ENCODE measurements around the gene GNLY. TPM values are rescaled to one million over a fixed set of nuclear protein-coding genes. Genes with fewer than 3 reads are reported as not detected.
A peak's percentile ranks its signal among the peaks of the same experiment; 100 is the strongest.
"Not testable (repeated sequence)": the region's sequence is repeated elsewhere in the genome, so short reads cannot be mapped to it uniquely, and the experiment has no call there.

GNLY gene
- total RNA-seq, 2 donors from 2014 or later, result 9.9 to 14.8 TPM

DNA sequence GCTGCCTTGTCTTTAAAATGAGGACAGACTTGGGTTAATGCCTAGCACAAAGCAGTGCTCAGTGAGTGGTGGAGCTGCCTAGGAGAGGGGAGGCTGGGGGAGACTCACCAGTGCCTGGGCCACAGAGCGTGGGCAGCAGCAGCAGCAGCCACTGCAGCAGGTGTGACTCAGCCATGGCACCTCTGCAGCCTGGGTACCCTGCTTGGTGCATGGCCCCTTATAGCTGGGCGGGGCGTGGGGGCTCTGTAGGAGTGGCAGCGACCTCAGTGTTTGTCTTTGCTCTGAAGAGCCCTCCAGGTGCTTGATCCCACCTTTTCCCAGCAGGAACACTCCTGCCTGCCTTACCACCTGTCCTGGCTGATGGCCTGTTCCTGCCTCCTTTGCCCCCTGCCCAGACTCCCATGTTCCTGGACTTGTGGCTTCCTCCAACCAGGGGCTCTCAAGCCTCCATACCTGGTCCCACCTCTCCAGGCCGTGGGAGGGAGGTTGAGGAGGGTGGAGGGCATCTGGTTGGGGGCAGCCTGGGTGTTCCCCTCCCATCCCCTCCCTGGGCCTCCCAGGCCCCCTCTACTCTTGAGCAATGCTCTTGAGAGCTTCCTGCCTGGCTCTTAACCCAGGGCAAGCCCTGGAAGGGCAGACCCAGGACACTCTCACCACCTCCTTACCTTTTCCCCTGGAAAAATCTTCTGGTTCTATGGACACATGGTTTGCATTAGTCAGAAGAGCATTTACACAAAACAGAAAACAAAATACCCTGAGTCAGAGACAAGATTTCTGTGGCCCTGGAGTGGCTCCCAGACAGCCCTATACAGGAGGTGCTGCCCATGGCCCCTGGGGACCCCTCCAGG, 25.9 kb upstream of the GNLY start, which contains the start of gene SFTPB:
SFTPB (minus strand) TSS at position 191 of the 848 bp plus-strand sequence; CDS start at position 175, 16 bp downstream.
- Mint-ChIP-seq H3K27me3 (no peaks in the 10 kb centered on the region), H3K27ac (no peak within 1 kb of the TSS), H3K4me1 (peaks cover 14% of the 10 kb centered on the region), H3K36me3 (ENCODE audit: low read depth) (peaks cover 3% of the 10 kb centered on the region), H3K4me3 (no peak within 1 kb of the TSS)
- no peaks in the 10 kb centered on the region for H3K9me3 ChIP-seq (ENCODE audit: control insufficient read depth, low read length, poor library complexity, severe bottlenecking)
- DNase-seq (no peak), ATAC-seq (no peak)

DNA sequence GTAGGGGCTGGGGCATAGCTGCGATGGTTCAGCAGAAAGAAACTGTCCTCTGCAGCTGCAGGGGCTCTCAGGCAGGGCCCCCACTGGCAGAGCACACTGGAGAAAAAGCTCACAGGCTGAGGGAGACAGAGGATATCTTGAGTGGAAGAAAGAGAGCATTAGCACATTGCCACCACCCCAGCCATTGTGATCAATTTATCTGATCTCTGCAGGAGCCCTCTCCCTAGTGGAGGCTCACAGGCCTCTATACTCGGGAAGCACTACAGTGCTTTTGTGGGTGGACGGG, 25.4 kb upstream of the GNLY start:
- H3K36me3 Mint-ChIP-seq (ENCODE audit: low read depth), result peaks cover 3% of the 10 kb centered on the region
- ATAC-seq (no peak), DNase-seq (no peak)
- no peaks in the 10 kb centered on the region for H3K27me3 Mint-ChIP-seq
- H3K9me3 ChIP-seq (ENCODE audit: control insufficient read depth, low read length, poor library complexity, severe bottlenecking), result no peaks in the 10 kb centered on the region
- H3K27ac Mint-ChIP-seq, result no peak overlapping the region
- no peak overlapping the region for H3K4me3 Mint-ChIP-seq
- H3K4me1 Mint-ChIP-seq, result peaks cover 15% of the 10 kb centered on the region

DNA sequence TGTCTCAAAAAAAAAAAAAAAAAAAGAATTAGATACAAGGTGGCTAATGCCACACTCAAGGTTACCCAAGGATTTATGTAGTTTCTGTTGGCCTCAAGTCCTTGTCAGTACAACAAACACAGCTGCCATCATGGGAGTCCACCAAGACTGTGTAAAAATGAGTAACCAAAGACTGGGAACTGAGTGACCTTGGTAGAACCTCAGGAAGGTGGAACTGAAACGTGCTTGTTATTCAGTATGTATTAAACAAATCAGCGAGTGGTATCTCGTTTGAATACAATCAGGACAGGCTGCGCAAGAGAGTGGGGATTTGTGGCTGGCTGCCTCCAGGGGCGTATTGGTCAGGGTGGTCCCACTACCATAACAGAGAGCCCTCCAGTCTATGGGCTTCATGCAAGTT, 24.6 kb upstream of the GNLY start:
- Mint-ChIP-seq H3K4me3 (no peak overlapping the region), H3K4me1 (peaks cover 15% of the 10 kb centered on the region)
- no peak for ATAC-seq

DNA sequence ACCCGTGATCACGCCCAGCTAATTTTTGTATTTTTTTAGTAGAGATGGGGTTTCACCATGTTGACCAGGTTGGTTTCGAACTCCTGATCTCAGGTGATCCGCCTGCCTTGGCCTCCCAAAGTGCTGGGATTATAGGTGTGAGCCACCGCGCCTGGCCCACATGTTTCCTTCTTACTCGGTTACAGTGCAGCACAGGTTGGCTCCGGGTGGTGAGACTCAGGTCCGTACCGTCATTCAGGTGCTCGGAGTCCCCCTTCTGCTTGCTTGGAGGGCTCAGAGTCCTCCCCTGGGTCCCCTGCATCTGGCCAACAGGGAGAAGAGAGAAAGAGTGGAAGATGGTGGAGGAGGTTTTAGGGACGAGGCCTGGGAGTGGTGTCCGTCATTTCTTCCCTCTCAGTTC, 23.7 kb upstream of the GNLY start:
- H3K27me3 Mint-ChIP-seq; H3K27ac Mint-ChIP-seq; H3K9me3 ChIP-seq (ENCODE audit: control insufficient read depth, low read length, poor library complexity, severe bottlenecking); H3K36me3 Mint-ChIP-seq (ENCODE audit: low read depth); DNase-seq; ATAC-seq; H3K4me3 Mint-ChIP-seq: not testable (repeated sequence)
- H3K4me1 Mint-ChIP-seq, result peaks cover 18% of the 10 kb centered on the region

More for the DNA sequence above, 24.6 kb upstream of the GNLY start:
- Mint-ChIP-seq H3K27ac (no peak overlapping the region), H3K27me3 (no peaks in the 10 kb centered on the region), H3K36me3 (ENCODE audit: low read depth) (peaks cover 3% of the 10 kb centered on the region)
- DNase-seq, result no peak
- H3K9me3 ChIP-seq (ENCODE audit: control insufficient read depth, low read length, poor library complexity, severe bottlenecking), result no peaks in the 10 kb centered on the region

DNA sequence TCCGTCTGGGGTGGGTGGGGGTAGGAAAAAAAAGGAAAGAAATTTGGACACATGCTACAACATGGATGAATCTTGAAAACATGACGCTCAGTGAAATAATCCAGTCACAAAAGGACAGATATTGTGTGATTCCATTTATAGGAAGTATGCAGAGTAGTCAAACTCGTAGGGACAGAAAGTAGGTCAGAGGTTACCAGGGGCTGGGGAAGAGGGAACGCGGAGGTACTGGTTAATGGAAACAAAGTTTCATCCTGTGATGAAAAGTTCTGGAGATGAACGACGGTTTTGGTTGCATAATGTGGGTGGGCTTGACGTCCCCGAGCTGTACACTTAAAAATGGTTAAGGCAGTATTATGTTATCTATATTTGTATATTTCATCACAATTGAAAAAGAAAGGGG, 21.7 kb upstream of the GNLY start:
- Mint-ChIP-seq H3K27ac (no peak overlapping the region), H3K36me3 (ENCODE audit: low read depth) (no peaks in the 10 kb centered on the region), H3K4me3 (no peak overlapping the region), H3K27me3 (no peaks in the 10 kb centered on the region), H3K4me1 (peaks cover 11% of the 10 kb centered on the region)
- ATAC-seq (no peak), DNase-seq (no peak)
- H3K9me3 ChIP-seq (ENCODE audit: control insufficient read depth, low read length, poor library complexity, severe bottlenecking), result no peaks in the 10 kb centered on the region

DNA sequence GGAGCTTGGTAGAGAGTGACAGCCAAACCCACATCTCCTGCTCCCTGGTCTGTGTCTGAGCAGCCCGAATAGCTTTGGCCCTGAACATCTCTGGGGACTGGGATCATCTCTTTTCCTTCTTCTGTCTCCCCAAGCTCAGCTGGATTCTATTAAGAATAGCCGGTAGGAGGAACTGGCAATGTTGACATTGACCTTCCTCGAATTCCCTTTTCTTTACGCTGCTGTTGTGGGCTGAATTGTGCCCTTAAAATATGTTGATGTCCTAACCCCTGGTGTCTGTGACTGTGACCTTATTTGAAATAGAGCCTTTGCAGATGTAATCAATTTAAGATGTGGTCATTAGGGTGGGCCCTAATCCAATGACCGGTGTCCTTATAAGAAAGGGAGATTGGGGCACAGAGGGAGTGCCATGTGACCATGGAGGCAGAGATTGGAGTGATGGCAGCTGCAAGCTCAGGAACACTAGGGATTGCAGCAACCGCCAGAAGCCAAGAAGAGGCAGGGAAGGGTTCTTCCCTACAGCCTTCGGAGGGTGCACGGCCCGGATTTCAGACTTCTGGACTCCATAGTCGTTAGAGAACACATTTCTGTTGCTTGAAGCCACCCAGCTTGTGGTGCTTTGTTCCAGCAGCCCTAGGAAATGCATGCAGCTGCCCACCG, 20.3 kb upstream of the GNLY start:
- Mint-ChIP-seq H3K4me1 (peaks cover 14% of the 10 kb centered on the region), H3K27me3 (no peaks in the 10 kb centered on the region), H3K36me3 (ENCODE audit: low read depth) (peaks cover 3% of the 10 kb centered on the region), H3K27ac (no peak overlapping the region), H3K4me3 (no peak overlapping the region)
- no peak for ATAC-seq
- no peaks in the 10 kb centered on the region for H3K9me3 ChIP-seq (ENCODE audit: control insufficient read depth, low read length, poor library complexity, severe bottlenecking)
- no peak for DNase-seq

DNA sequence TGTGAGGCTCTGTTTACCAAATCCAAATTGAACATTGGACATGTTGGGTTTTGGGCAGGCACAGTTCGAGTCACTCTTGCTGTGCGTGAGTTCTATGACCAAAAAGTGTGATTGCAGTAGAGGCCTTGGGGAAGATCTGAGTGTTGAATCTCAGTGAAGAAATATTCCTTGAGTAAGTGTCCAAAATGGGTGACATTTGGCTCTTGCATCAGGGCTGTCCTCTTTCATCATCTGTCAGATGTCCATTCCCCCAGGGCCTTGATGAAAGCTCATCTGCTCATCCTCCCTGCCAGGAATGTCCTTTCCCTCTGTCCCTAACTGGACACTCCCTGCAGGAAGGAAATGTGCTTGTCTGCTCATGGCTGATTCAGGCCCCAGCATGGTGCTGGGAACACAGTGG, 19.7 kb upstream of the GNLY start:
- no peaks in the 10 kb centered on the region for H3K9me3 ChIP-seq (ENCODE audit: control insufficient read depth, low read length, poor library complexity, severe bottlenecking)
- H3K4me3 Mint-ChIP-seq, result no peak overlapping the region
- DNase-seq (no peak), ATAC-seq (no peak)
- no peaks in the 10 kb centered on the region for H3K27me3 Mint-ChIP-seq
- H3K4me1 Mint-ChIP-seq, result peaks cover 17% of the 10 kb centered on the region
- H3K36me3 Mint-ChIP-seq (ENCODE audit: low read depth), result peaks cover 3% of the 10 kb centered on the region
- H3K27ac Mint-ChIP-seq, result no peak overlapping the region

DNA sequence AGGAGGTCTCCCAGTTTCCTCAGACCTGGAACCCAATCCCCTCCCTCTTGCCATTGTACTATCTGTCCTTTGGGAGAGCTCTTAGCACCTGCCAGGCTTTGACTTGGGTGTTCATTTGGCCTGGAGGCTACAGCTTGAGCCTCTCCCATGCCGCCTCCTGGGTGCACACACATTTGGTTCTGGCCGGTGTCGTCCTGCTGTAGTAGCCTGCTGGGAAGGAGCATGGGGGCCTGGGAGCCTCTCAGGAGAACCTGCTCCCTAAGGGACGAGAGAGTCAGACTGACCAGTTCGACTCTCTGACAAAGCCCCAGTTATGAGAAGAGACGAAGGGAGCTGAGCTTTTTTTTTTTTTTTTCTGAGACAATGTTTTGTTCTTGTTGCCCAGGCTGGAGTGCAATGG, 18.7 kb upstream of the GNLY start:
- peaks cover 3% of the 10 kb centered on the region for H3K27me3 Mint-ChIP-seq
- ATAC-seq (no peak), DNase-seq (no peak)
- no peak overlapping the region for H3K27ac Mint-ChIP-seq
- peaks cover 3% of the 10 kb centered on the region for H3K36me3 Mint-ChIP-seq (ENCODE audit: low read depth)
- H3K4me3 Mint-ChIP-seq, result no peak overlapping the region
- peaks cover 19% of the 10 kb centered on the region for H3K4me1 Mint-ChIP-seq
- no peaks in the 10 kb centered on the region for H3K9me3 ChIP-seq (ENCODE audit: control insufficient read depth, low read length, poor library complexity, severe bottlenecking)

DNA sequence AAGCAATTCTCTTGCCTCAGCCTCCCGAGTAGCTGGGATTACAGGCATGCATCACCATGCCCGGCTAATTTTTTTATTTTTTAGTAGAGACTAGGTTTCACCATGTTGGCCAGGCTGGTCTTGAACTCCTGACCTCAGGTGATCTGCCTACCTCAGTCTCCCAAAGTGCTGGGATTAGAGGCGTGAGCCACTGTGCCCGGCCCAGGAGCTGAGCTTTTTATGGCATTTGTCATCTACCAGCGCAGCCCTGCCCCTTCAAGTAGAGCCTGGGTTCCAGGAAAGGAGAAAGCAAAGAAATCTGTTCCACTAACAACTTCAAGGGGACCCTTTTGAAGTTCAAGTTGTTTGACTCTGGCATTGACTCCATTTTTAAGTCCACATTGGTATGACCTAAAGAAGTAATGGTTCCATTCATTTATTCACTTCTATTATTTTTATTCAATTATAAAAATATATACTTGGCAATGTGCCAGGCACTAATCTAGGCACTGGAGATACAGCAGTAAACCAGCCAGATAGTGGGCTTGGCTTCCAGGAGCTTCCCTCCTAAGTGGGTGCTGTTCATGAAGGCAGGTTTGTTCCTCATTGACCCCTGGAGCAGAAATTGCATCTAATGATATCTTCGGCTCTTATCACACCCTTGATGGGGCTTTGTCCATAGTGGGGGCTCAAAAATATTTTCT, 18.2 kb upstream of the GNLY start:
- no peak for ATAC-seq
- DNase-seq, result no peak
- no peaks in the 10 kb centered on the region for H3K9me3 ChIP-seq (ENCODE audit: control insufficient read depth, low read length, poor library complexity, severe bottlenecking)

DNA sequence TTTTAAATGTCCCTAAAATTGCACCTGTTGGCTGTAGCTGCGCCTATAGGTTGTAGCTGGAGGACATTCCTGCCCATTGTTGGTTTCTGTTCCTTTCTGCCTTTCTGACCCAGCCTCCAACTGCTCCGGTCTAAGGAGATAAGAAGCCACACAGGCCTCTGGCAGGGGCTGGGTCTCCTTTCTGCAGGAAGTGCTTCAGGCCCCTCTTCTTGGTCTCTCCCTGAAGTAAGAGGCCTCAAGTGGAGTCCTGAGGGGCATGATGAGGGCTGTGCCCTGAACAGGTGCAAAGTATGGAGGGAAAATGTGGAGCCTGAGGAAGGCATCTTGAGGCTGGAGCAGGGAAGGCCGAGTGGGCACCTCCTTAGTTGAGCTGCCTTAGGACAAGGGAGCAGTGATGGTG, 15.8 kb upstream of the GNLY start:
- no peaks in the 10 kb centered on the region for H3K9me3 ChIP-seq (ENCODE audit: control insufficient read depth, low read length, poor library complexity, severe bottlenecking)
- ATAC-seq (no peak), DNase-seq (no peak)
- Mint-ChIP-seq H3K27me3 (peaks cover 15% of the 10 kb centered on the region), H3K4me3 (no peak overlapping the region), H3K27ac (no peak overlapping the region), H3K36me3 (ENCODE audit: low read depth) (peaks cover 3% of the 10 kb centered on the region), H3K4me1 (peaks cover 13% of the 10 kb centered on the region)

More for the DNA sequence above, 18.2 kb upstream of the GNLY start:
- H3K36me3 Mint-ChIP-seq (ENCODE audit: low read depth), result peaks cover 3% of the 10 kb centered on the region
- no peak overlapping the region for H3K4me3 Mint-ChIP-seq
- H3K27me3 Mint-ChIP-seq, result peaks cover 9% of the 10 kb centered on the region
- peaks cover 20% of the 10 kb centered on the region for H3K4me1 Mint-ChIP-seq
- no peak overlapping the region for H3K27ac Mint-ChIP-seq

DNA sequence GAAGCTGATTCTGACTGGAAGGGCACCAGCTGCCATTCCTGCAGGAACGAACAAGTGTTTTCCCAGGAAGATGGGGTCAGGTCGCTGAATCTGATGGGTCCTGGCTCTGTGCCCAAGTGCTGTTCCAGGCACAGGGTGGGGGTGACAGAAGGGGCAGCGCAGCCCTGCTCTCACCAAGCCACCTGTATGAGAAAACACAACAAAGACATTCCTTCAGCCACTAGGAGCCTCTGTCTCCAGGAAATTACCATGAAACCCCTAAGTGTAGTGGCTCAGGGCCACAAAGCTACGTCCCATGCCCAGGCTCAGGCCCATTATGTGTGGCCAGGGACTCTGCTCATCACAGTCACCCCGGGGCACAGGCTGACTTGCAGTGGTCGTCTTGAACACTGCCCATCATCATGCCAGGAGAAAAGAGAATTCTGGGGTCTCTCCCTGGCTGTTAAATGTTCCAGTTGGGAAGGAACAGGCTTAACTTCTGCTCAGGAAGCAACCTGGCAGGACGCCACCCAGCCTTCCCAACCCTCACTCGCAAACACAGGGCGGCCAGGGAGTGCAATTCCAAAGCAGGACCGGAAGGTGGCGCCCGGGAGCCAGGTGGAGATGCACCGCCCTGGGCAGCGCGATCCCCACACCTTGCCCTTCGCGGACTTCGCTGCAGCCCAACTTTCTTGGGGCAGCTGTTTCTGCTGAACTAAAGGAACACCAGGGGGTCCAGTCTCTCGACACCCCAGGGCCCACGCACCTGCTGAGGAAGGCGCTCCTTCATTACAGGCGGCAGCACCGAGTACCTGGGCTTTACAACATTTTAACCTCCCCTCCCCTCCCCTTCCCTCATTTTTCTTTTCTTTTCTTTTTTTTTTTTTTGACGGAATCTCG, 15.1 kb upstream of the GNLY start:
- peaks cover 3% of the 10 kb centered on the region for H3K36me3 Mint-ChIP-seq (ENCODE audit: low read depth)

DNA sequence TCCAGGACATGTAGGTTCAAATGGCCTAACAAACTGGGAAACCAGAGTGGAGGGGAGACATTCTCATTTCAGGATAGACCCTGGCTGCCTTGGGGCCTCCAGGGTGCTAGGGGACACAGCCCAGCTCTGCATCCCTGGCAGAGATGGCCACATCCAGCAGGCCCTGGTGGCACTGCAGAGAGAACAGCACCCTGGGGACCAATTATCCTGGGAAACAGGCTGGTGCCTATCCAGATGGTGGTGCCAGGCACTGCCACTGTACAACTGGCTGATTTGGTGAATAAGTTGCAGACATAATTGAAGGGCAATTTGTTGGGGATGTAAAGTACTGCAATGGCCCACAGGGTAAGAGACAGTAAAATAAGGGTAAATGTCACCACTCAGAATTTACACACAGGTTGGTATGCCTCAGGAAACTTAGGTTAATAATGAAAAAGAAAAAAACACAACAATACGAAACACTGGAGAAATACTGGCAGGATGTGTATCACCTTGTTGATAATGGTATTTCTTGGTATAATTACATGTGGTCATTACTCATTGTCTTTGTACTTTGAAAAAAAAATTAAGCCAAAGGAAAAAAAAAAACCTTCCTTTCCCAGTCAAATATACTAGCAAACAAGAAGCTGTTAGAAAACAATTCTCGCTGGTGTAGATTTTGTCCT, 13.3 kb upstream of the GNLY start:
- Mint-ChIP-seq H3K4me1 (peaks cover 11% of the 10 kb centered on the region), H3K27me3 (peaks cover 17% of the 10 kb centered on the region), H3K4me3 (no peak overlapping the region), H3K27ac (peak overlapping the region; percentile 63), H3K36me3 (ENCODE audit: low read depth) (peaks cover 3% of the 10 kb centered on the region)
- DNase-seq, result no peak
- H3K9me3 ChIP-seq (ENCODE audit: control insufficient read depth, low read length, poor library complexity, severe bottlenecking), result no peaks in the 10 kb centered on the region
- no peak for ATAC-seq

More for the DNA sequence above, 15.1 kb upstream of the GNLY start:
- Mint-ChIP-seq H3K27me3 (peaks cover 15% of the 10 kb centered on the region), H3K4me3 (no peak overlapping the region), H3K4me1 (peaks cover 13% of the 10 kb centered on the region), H3K27ac (no peak overlapping the region)
- DNase-seq, result peak; percentile 63 to 73 (median 68)
- peak; percentile 99 for ATAC-seq
- H3K9me3 ChIP-seq (ENCODE audit: control insufficient read depth, low read length, poor library complexity, severe bottlenecking), result no peaks in the 10 kb centered on the region

Measured in T-helper 17 cell (primary cell).